Esophagus squamous epithelium (tissue), 5 donors: ENCODE data around the gene ZMIZ1. TPM values are rescaled to one million over a fixed set of nuclear protein-coding genes. Genes with fewer than 3 reads are reported as not detected.

Experiments used
- DNase-seq: peaks from one replicate; lab custom pipeline; 2025; lab: John Stamatoyannopoulos, UW
- H3K27ac ChIP-seq, 4 donors: fragments of 200-600 bp; sonication (generic); one replicate each; pipeline ENCODE4 v1.5.1; 2016 to 2019; ENCODE audit warnings: mild to moderate bottlenecking in 1 of 4
- H3K27me3 ChIP-seq, 4 donors: fragments of 200-600 bp; sonication (generic); 1 replicate in 3 of 4; 2 replicates in 1 of 4; pipeline versions ENCODE4 v1.5.1 to v1.6.0; 2017 to 2021; ENCODE audit warnings: antibody characterized with exemption in 1 of 4
- H3K36me3 ChIP-seq, 3 donors: fragments of 200-600 bp; sonication (generic); one replicate each; pipeline ENCODE4 v1.5.1; 2016 to 2019
- H3K4me1 ChIP-seq, 3 donors: fragments of 200-600 bp; sonication (generic); one replicate each; pipeline ENCODE4 v1.5.1; 2017 to 2019
- H3K4me3 ChIP-seq, 4 donors: fragments of 200-600 bp; sonication (generic); 1 replicate in 3 of 4; 2 replicates in 1 of 4; pipeline ENCODE4 v1.5.1; 2016 to 2019; ENCODE audit warnings: mild to moderate bottlenecking in 2 of 4, moderate library complexity in 1 of 4
- H3K9me3 ChIP-seq, 3 donors: fragments of 200-600 bp; sonication (generic); one replicate each; pipeline ENCODE4 v1.5.1; 2016 to 2019
- POLR2A ChIP-seq, 4 donors: fragments of 450-650 bp; IDR thresholded peaks; one replicate each; pipeline ENCODE4 v1.6.1; 2017; ENCODE audit warnings: antibody characterized with exemption in 4 of 4, mild to moderate bottlenecking in 4 of 4, moderate library complexity in 3 of 4
- WGBS, 2 donors: methylation state at CpG; one replicate each; pipeline ENCODE4 v1.1.5; 2018; 5-methylcytosine and 5-hydroxymethylcytosine counted together
- intact Hi-C: fragments of 100-400 bp; cut with DNase I; formaldehyde crosslinking; loops from one replicate; pipeline ENCODE4 v1.15.0; 2022
- total RNA-seq, 4 donors: library from RNA; depleted of rRNA; stranded (reverse); fragments of >200 nt; gene quantifications; one replicate each; pipeline ENCODE4 v1.1.0, GENCODE V29; 2016
- TF ChIP-seq, protein P1 (sequence below), 6 experiments: fragments of 450-650 bp in 4 of 6; fragments of 200-600 bp in 2 of 6; sonication (generic) in 2 of 6; IDR thresholded peaks; one replicate each; pipeline ENCODE4 v1.5.1; 2016 to 2019; ENCODE audit warnings: antibody characterized with exemption in 6 of 6, mild to moderate bottlenecking in 4 of 6, moderate library complexity in 4 of 6
- donor health status: DM: yes; HTN: yes; CAD: no.

ZMIZ1 gene
- total RNA-seq, 4 donors from 2014 or later, result 28.2 to 79.5 (median 40.4) TPM

DNA sequence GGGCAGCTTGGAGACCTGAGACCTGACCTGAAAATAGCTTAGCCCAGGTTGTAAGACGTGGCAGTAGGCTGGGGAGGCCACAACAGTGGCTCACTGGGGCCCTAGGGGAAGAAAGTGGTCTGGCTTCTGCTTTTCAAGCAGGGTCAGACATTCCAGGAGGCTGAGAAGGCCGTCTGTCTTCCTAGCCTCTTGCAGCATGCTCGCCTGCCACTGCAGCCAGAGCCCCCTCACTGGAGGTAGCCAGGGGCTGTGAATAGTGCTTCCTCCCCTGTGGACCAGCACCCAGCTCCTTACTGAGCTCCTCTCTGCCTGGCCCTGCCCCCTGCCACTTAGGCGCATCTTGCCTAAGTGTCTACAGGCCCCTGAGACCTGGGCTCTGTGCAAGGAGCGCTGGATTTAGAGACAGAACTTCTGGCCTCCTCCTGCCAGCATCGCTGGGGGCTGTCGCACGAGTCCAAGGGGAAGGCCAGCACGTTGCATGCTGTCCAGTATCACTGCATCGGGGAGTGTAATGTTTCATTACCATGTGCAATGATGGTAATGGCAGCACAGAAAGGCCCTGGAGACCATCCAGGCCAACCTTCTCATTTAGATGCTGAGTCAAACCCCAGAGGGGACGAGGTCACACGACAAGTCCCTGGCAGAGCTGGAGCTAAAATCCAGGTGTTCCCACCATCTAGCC, 12.7 kb downstream of the ZMIZ1 start:
- Histone ChIP-seq H3K36me3 (no peaks in the 10 kb centered on the region), H3K27me3 (no peaks in the 10 kb centered on the region), H3K9me3 (no peaks in the 10 kb centered on the region), H3K27ac (peak overlapping the region; percentile 66 to 100 (median 95)), H3K4me3 (no peak overlapping the region), H3K4me1 (peaks cover 83 to 100% (median 93%) of the 10 kb centered on the region in 3 donors)
- intact Hi-C loops, result no loop called here
- 20 to 59% methylated on average over 1 to 5 of the region's 12 CpGs for WGBS, 2 donors
- TF ChIP-seq POLR2A (IDR thresholded peaks at IDR 0.05), result no peak
- TF ChIP-seq, protein P1, sequence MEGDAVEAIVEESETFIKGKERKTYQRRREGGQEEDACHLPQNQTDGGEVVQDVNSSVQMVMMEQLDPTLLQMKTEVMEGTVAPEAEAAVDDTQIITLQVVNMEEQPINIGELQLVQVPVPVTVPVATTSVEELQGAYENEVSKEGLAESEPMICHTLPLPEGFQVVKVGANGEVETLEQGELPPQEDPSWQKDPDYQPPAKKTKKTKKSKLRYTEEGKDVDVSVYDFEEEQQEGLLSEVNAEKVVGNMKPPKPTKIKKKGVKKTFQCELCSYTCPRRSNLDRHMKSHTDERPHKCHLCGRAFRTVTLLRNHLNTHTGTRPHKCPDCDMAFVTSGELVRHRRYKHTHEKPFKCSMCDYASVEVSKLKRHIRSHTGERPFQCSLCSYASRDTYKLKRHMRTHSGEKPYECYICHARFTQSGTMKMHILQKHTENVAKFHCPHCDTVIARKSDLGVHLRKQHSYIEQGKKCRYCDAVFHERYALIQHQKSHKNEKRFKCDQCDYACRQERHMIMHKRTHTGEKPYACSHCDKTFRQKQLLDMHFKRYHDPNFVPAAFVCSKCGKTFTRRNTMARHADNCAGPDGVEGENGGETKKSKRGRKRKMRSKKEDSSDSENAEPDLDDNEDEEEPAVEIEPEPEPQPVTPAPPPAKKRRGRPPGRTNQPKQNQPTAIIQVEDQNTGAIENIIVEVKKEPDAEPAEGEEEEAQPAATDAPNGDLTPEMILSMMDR (IDR thresholded peaks at IDR 0.05), result no peak
- DNase-seq, result no peak

GRCh38 chr10:79082035-79082373, 13.2 kb downstream of the ZMIZ1 start:
- 74% methylated on average over 4 of the region's 6 CpGs; no CpG with 5 or more reads in 1 of the 2 donors for WGBS, 2 donors
- no peaks in the 10 kb centered on the region for H3K27me3 ChIP-seq
- H3K9me3 ChIP-seq, result no peaks in the 10 kb centered on the region
- no peak overlapping the region for H3K4me3 ChIP-seq
- H3K27ac ChIP-seq, result peak overlapping the region in 3 of 4 donors; percentile 92 to 100 (median 98)
- no peaks in the 10 kb centered on the region for H3K36me3 ChIP-seq
- no peak for DNase-seq
- peaks cover 83 to 100% (median 91%) of the 10 kb centered on the region in 3 donors for H3K4me1 ChIP-seq
- intact Hi-C loops, result no loop called here
- TF ChIP-seq, protein P1 (IDR thresholded peaks at IDR 0.05), result no peak
- no peak for TF ChIP-seq POLR2A (IDR thresholded peaks at IDR 0.05)

DNA sequence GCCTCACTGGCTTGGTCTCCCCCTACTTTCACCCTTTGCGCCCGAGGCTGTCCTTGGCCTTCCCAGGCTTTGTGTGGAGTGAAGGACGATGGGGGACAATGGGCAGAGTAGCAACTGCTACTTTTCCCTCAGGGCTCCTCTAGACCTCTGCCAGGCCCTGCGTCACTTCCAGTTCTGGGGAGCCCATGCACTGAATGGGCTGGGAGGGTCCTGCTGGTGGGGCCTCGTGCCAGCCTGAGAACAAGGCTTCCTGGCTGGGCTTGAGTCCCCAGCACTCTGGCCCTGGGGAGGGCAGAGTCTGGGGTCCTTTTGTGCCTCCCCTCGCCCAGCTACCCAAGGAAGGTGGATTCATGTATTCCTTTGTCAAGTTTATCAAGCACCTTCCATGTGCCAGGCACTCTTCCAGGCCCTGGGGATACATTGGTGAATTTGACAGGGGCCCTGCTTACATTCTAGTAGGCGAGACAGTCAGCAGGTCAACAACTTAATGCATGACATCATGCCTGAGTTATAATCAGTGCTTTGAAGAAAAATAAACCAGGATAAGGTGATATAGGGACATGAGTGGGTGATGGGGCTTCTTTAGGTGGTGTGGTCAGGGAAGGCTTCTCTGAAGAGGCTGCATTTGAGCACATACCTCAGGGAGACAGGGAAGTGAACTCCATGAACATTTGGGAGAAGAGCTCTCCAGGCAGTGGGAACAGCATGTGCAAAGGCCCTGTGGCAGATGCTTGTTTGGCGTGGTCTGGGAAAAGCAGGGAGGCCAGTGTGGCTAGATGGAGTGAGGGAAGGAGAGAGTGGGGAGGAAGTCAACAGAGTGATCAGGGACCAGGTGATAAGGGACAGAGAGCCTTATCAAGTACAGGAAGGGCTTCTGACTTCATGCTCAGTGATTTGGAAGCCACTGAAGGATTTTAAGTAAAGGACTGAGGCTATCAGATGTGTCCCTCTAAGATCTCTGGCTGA, 14.1 kb downstream of the ZMIZ1 start:
- no peak for TF ChIP-seq POLR2A (IDR thresholded peaks at IDR 0.05)
- TF ChIP-seq, protein P1 (IDR thresholded peaks at IDR 0.05), result no peak
- H3K27me3 ChIP-seq, result no peaks in the 10 kb centered on the region
- peaks cover 84 to 100% (median 91%) of the 10 kb centered on the region in 3 donors for H3K4me1 ChIP-seq
- H3K4me3 ChIP-seq, result no peak overlapping the region
- 65 to 73% methylated on average over 2 of the region's 8 CpGs for WGBS, 2 donors
- intact Hi-C loops, result no loop called here
- DNase-seq, result no peak
- H3K9me3 ChIP-seq, result no peaks in the 10 kb centered on the region
- H3K36me3 ChIP-seq, result no peaks in the 10 kb centered on the region
- peak overlapping the region; percentile 47 to 100 (median 95) for H3K27ac ChIP-seq

GRCh38 chr10:79084012-79084971, 15.5 kb downstream of the ZMIZ1 start:
- intact Hi-C loops, result no loop called here
- no peaks in the 10 kb centered on the region for H3K9me3 ChIP-seq
- peak; percentile 46 for DNase-seq
- WGBS, 2 donors, result 22 to 45% methylated on average over 5 to 6 of the region's 9 CpGs
- TF ChIP-seq, protein P1 (IDR thresholded peaks at IDR 0.05), result no peak
- H3K36me3 ChIP-seq, result no peaks in the 10 kb centered on the region
- H3K27me3 ChIP-seq, result no peaks in the 10 kb centered on the region
- peak overlapping the region; percentile 47 to 100 (median 95) for H3K27ac ChIP-seq
- no peak overlapping the region for H3K4me3 ChIP-seq
- peaks cover 85 to 100% (median 91%) of the 10 kb centered on the region in 3 donors for H3K4me1 ChIP-seq
